ENCODE measurements around the gene MOSMO.

- no peak for TF ChIP-seq CTCF (conservative IDR thresholded peaks at IDR 0.05; ENCODE audit: low read length)
- no peak for TF ChIP-seq EZH2phosphoT487 (IDR thresholded peaks at IDR 0.05; ENCODE audit: borderline replicate concordance, low read depth, low read length)
Measured at GRCh38 chr16:22075776-22076175, 67.9 kb downstream of the MOSMO start.

All from OCI-LY7 (cell line).